ENCODE results near the gene TMPRSS4. TPM values are rescaled to one million over a fixed set of nuclear protein-coding genes. Genes with fewer than 3 reads are reported as not detected.

The TMPRSS4 gene
- total RNA-seq, 1 donor from 2014 or later, result not detected

DNA sequence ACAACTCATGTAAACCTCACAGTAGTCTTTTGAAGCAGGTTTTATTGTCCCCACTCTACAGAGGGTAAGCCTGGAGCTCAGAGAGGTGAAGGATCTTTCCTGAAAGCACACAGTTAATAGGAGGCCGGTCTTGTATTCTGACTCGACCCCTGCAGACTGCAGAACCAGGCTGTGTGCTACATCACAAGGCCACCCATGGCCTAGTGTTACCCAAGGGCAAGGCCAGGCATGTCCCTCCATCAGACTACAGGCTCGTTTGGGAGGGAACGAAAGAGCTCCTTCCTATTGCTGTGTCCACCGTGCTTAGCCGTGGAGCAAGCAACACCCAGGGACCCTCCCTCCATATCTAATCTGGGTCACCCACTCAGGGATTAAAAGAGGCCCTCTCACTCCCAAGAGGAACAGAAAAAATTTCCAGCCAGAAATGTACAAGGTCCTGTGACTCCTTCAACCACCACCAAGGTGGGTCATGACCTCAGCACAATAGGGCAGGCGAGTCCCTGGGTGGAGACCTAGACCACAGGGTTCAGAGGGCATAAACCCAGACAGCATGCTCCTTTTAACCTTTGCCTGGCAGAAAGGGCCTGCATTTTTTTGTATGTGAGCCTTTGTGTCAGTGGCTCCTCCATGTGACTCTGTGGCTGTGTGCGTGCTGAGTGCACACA lies 16.2 kb downstream of the TMPRSS4 start:
- intact Hi-C loops (cut with micrococcal nuclease), result no loop called here
- Mint-ChIP-seq H3K36me3 (ENCODE audit: low read depth) (peaks cover 1% of the 10 kb centered on the region), H3K27me3 (peaks cover 26% of the 10 kb centered on the region), H3K4me3 (no peak overlapping the region), H3K9me3 (peaks cover 11% of the 10 kb centered on the region), H3K27ac (no peak overlapping the region), H3K4me1 (no peaks in the 10 kb centered on the region)
- DNase-seq, result no peak

DNA sequence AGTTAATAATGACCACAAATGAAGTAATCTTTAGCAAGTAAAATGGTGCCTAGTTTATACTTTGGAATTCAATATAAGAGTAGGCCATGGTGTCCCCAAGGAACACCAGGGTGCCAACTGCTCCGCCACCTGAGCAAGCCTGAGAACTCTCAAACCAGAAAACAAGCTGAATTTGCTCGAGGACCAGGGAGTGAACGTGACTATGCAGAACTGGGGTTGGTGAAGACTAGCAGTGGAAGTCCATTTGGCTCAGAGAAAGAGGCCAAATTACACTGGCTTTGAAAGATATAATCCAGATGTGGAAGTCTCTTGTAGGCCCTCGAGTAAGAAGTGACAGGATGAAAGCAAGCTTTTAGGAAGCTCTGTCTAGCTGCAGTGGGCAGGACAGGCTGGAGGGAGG lies 18.6 kb downstream of the TMPRSS4 start:
- Mint-ChIP-seq H3K27ac (no peak overlapping the region), H3K4me1 (no peaks in the 10 kb centered on the region), H3K27me3 (peaks cover 26% of the 10 kb centered on the region), H3K4me3 (no peak overlapping the region), H3K36me3 (ENCODE audit: low read depth) (no peaks in the 10 kb centered on the region), H3K9me3 (no peaks in the 10 kb centered on the region)
- no peak for DNase-seq
- intact Hi-C loops (cut with micrococcal nuclease), result no loop called here

DNA sequence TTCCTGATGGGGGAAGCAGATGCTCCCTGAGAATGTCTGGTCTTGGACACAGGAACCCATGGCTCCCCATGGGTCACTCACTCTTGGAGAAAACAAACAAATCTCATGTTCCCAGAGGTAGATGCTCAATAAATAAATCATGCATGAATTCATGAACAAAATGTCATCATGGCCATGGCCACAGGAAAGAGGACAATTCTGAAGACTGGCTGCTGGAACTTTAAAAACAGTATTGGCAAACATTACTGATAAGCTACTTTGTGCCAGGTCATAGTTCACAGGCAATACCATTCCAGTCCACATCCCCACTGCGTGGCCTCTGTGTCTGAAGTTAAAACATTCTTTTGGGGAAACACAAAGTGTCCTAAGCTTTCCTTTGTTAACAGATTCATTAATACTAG lies 19.1 kb downstream of the TMPRSS4 start:
- DNase-seq, result no peak
- no peaks in the 10 kb centered on the region for H3K4me1 Mint-ChIP-seq
- peaks cover 25% of the 10 kb centered on the region for H3K27me3 Mint-ChIP-seq
- H3K4me3 Mint-ChIP-seq, result no peak overlapping the region
- intact Hi-C loops (cut with micrococcal nuclease), result no loop called here
- no peaks in the 10 kb centered on the region for H3K36me3 Mint-ChIP-seq (ENCODE audit: low read depth)
- no peaks in the 10 kb centered on the region for H3K9me3 Mint-ChIP-seq
- H3K27ac Mint-ChIP-seq, result no peak overlapping the region

DNA sequence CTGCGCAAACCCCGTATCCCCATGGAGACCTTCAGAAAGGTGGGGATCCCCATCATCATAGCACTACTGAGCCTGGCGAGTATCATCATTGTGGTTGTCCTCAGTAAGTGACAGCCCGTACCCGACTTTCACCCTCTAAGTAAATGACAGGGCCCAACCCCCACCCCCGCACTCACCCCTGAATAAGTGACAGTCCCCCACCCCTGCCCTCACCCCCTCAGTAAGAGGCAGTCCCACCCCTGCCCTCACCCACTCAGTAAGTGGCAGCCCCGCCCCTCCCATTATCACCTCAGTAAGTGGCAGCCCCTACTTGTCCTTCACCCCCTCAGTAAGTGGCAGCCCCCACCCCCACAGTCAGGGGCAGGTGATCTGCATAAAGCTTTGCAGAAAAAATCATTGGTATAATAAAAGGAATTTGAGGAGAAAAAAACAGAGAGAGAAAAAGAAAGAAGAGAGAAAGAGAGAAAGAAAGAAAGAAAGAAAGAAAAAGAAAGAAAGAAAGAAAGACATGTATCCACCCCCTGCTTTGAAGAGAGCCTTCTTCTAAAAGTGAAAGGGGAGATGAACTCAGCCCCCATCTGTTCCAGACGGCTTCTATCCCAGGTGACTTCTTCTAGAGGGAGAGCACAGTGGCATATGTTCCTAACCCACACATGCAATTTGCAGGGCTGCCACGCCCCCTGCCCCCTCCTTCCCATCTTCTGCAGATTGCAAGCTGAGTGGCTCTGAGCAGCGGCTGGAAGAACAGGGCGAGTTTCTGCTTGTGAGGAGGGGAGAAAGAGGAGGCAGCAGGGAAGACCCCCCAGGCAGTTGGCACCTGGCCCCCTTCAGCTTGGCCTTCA lies 22.3 kb downstream of the TMPRSS4 start:
- Mint-ChIP-seq H3K4me3 (no peak overlapping the region), H3K9me3 (no peaks in the 10 kb centered on the region), H3K4me1 (no peaks in the 10 kb centered on the region), H3K27me3 (peaks cover 25% of the 10 kb centered on the region), H3K27ac (no peak overlapping the region), H3K36me3 (ENCODE audit: low read depth) (no peaks in the 10 kb centered on the region)
- DNase-seq, result no peak
- intact Hi-C loops (cut with micrococcal nuclease), result no loop called here

DNA sequence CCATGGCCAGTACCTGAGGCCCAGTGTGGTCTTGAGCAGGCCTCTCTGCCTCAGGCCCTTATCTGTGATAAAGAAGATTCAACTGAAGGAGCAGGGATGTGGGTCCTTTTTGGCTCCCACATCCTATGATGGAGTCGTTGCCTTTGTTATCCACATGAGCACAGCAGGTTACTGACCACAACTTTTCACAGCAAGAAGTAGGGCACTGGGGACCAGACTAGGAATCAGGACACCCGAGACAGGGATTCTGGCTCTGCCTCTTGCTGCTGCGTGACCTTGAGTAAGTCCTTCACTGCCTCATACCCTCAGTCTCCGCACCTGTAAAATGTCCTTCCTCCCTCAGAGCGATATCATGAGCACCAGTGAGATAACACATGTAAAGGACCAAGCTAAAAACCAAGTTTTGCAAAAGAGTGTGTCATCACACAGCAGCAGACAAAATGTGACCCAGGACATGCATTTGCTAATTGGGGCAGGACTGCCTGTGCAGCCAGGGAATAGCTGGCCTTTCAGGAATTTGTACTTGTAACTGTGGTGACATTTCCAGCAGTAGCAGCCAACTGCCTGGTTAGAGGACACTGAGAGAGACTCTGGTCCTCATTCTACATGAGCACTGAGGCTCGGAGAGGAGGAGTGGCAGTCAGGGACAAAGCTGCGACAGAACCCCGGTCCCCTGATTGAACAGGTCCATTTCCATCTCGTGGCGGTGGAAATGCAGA lies 23.1 kb downstream of the TMPRSS4 start:
- Mint-ChIP-seq H3K9me3 (no peaks in the 10 kb centered on the region), H3K36me3 (ENCODE audit: low read depth) (no peaks in the 10 kb centered on the region), H3K4me1 (no peaks in the 10 kb centered on the region), H3K27ac (no peak overlapping the region), H3K4me3 (no peak overlapping the region), H3K27me3 (peaks cover 21% of the 10 kb centered on the region)
- DNase-seq, result no peak
- intact Hi-C loops (cut with micrococcal nuclease), result no loop called here

DNA sequence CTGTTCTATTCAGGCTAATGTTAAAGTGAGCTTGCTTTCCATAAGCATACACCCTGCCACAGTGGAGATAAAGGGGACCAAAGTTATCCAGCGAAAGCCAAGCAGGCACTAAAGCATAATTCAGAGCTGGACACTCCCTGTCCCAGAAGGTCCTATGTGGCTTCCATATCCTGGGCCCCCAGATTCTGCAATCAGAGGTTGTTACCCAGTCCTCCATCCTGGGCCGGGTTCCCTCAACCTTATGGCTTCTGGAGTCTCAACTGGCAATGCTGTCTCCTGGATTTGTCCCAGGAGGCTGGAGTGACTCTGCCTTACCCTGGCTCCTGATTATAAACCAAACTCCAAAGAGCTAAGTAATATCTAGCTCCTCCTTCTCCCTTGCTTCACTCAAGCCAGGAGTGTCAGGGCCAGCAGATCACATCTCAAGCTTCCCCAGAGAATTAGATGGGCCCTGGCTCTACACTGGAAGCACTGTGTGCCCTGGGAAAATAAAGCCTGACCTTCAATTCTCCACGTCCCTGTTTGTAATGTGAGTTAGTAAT lies 23.9 kb downstream of the TMPRSS4 start:
- intact Hi-C loops (cut with micrococcal nuclease), result no loop called here
- Mint-ChIP-seq H3K4me3 (no peak overlapping the region), H3K27ac (no peak overlapping the region), H3K9me3 (no peaks in the 10 kb centered on the region), H3K4me1 (no peaks in the 10 kb centered on the region), H3K27me3 (peaks cover 19% of the 10 kb centered on the region), H3K36me3 (ENCODE audit: low read depth) (no peaks in the 10 kb centered on the region)
- no peak for DNase-seq

DNA sequence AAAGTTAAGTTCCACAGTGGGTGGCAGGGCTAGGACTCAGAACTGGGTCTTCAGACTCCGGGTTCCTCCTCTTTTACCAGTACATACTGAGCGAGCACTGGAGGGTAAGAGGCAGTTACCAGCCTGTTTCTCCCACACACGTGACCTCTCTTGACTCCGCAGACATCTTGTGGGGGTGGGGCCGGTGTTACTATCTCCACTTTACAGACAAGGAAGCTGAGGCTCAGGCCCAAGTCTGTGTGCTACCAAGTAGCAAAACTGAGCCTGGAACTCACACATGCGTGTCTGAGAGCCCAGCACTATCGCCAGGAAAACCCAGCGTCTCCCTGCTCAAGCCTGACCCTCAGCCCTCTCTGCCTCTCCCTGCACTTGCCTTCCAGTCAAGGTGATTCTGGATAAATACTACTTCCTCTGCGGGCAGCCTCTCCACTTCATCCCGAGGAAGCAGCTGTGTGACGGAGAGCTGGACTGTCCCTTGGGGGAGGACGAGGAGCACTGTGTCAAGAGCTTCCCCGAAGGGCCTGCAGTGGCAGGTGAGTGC lies 25.9 kb downstream of the TMPRSS4 start:
- Mint-ChIP-seq H3K36me3 (ENCODE audit: low read depth) (no peaks in the 10 kb centered on the region), H3K27me3 (peaks cover 19% of the 10 kb centered on the region), H3K4me1 (no peaks in the 10 kb centered on the region), H3K27ac (no peak overlapping the region), H3K4me3 (no peak overlapping the region), H3K9me3 (no peaks in the 10 kb centered on the region)
- no peak for DNase-seq
- intact Hi-C loops (cut with micrococcal nuclease), result no loop called here

DNA sequence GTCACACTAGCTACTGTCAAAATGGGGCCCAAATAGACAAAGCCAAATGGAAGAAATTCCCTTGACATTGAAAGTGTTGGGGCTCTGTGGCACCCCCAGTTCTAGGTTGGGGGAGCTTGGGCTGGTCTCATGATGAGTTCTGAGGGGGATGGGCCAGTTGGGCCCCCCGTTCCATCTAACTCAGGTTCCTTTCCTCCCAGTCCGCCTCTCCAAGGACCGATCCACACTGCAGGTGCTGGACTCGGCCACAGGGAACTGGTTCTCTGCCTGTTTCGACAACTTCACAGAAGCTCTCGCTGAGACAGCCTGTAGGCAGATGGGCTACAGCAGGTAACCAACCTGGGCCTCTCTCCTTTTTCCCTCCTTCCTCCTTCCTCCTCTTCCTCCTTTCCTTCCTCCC lies 27.6 kb downstream of the TMPRSS4 start:
- Mint-ChIP-seq H3K9me3 (no peaks in the 10 kb centered on the region), H3K4me3 (no peak overlapping the region), H3K4me1 (no peaks in the 10 kb centered on the region), H3K27me3 (peaks cover 17% of the 10 kb centered on the region), H3K36me3 (ENCODE audit: low read depth) (no peaks in the 10 kb centered on the region), H3K27ac (no peak overlapping the region)
- intact Hi-C loops (cut with micrococcal nuclease), result no loop called here
- no peak for DNase-seq

DNA sequence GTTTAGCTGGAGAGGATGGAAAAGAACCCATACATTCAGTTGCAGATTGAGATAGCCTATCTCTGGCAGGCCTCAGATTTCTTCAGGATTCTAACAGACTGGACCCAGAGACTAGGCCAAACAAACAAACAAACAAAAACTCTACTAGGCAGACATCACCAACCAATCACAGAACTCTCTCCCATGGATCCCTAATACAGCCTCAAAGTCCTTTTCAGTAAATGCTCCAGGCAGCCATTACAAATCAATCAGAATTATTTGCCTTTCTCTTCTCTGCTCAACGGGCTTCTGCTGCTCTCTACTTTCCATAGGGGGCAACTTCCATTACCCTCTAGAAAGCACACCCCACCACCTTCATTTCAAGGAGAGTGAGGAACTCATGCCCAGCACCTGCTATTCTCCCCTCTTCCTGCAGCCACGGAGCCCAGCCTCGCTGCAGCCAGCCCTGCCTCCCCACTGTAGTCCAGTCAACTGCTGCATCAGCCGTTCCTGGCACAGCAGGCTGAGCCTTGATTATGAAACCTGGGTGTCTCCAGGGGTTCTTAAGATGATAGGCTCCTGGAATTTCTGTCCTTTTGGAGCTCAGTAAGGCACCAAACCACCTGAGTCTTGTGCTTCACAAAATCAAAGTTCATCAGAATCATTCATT lies 28.9 kb downstream of the TMPRSS4 start:
- Mint-ChIP-seq H3K36me3 (ENCODE audit: low read depth) (no peaks in the 10 kb centered on the region), H3K4me1 (no peaks in the 10 kb centered on the region), H3K27me3 (peaks cover 17% of the 10 kb centered on the region), H3K4me3 (no peak overlapping the region), H3K27ac (no peak overlapping the region), H3K9me3 (no peaks in the 10 kb centered on the region)
- intact Hi-C loops (cut with micrococcal nuclease), result no loop called here
- no peak for DNase-seq

DNA sequence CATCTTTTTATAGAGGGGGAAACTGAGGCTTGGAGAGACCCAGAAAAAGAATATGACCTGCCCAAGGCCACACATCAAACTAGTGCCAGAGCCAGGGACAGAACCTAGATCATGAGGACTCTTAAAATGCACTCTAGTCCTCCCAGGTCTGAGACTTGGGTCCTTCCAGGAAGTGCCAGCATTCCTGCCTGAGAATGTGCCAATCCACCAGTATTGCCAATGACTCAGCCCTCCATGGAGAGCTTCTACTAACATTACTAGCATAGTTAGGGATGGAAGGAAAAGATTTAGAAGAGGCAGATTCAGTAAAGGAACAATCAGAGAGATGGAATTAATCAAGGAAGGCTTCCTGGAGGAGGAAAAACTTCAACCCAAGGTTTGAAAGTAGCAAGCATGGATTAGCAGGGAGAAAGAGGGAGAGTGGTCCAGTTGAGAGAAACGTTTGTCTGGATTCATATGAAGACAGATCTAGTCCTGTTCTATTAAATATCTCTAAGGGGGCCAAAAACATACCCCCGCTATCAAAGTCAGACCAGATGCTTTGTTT lies 30.0 kb downstream of the TMPRSS4 start:
- no peak overlapping the region for H3K27ac Mint-ChIP-seq
- intact Hi-C loops (cut with micrococcal nuclease), result no loop called here
- no peaks in the 10 kb centered on the region for H3K9me3 Mint-ChIP-seq
- DNase-seq, result no peak
- H3K4me1 Mint-ChIP-seq, result peaks cover under 1% of the 10 kb centered on the region
- H3K36me3 Mint-ChIP-seq (ENCODE audit: low read depth), result no peaks in the 10 kb centered on the region
- no peak overlapping the region for H3K4me3 Mint-ChIP-seq
- H3K27me3 Mint-ChIP-seq, result peaks cover 15% of the 10 kb centered on the region

DNA sequence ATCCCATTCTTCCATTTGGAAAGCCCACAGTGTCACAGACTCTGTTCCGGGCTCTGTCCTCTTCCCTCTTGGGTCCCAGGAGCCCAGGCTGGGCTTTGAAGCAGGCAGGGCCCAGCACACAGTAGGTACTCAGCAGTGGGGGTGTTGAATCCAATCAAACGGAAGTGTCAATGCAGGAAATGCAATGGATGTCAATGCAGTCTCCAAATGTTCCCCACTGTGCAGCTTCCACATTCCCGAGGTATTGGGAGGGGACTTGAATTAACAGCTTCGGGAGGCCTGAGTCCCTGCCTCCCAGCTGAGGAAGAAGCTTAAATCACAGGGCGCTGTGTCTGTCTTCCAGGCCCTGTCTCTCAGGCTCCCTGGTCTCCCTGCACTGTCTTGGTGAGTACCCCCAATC lies 31.6 kb downstream of the TMPRSS4 start:
- Mint-ChIP-seq H3K27ac (no peak overlapping the region), H3K4me3 (no peak overlapping the region), H3K4me1 (peaks cover 2% of the 10 kb centered on the region), H3K36me3 (ENCODE audit: low read depth) (no peaks in the 10 kb centered on the region), H3K9me3 (no peaks in the 10 kb centered on the region), H3K27me3 (peaks cover 15% of the 10 kb centered on the region)
- no peak for DNase-seq
- intact Hi-C loops (cut with micrococcal nuclease), result no loop called here

DNA sequence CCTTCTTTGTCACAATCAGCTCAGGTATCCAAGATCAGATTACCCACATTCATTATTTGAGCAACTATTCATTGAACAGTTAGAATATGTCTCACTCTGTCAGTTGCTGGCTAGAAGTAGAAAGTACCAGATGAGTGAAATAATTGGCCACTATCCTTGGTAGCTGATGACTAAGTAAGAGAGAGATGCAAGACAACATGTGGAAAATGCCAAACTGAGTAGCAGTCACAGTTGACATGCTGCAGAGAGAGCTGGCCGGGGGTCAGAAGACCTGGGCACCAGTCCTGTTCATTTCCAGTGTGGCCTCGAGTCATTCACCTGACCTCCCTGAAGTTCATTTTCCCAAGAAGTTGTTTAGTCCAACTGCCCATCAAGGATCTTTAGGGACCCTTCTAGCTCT lies 32.4 kb downstream of the TMPRSS4 start:
- H3K9me3 Mint-ChIP-seq, result no peaks in the 10 kb centered on the region
- DNase-seq, result no peak
- intact Hi-C loops (cut with micrococcal nuclease), result no loop called here
- no peak overlapping the region for H3K27ac Mint-ChIP-seq
- peaks cover 12% of the 10 kb centered on the region for H3K27me3 Mint-ChIP-seq
- H3K36me3 Mint-ChIP-seq (ENCODE audit: low read depth), result no peaks in the 10 kb centered on the region
- peaks cover 3% of the 10 kb centered on the region for H3K4me1 Mint-ChIP-seq
- no peak overlapping the region for H3K4me3 Mint-ChIP-seq

DNA sequence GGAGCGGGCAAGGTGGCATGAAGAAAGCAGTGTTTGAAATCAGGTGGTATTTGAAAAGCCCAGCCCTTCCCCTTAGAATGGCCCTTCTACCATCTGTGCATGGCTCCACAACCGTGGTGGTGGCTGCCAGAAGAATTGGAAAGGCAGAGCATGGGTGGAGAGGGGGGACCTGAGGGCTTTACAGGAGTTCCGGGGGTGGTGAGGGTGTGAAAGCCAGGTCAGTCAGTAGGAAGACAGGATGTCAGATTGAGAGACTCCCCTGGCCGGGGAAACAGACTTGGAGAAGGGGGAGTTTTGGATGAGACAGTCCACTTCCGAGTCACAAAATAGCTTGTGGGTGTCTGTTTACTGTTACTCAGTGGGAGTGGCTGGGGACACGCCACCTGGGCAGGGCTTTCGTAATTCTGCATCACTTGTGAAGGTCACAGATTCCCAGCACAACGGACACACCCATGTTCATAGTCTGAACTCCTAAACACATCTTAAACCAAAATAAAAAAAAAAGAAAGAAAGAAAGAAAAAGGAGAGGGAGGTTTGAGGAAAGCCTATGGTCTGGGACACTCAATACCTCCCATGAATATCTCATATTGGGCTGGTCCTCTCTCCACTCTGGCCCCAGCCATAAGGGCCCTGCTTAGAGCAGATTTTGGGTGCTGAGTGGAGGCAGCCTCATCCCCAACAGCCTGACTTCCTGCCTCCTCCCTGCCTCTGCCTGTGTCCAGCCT lies 34.3 kb downstream of the TMPRSS4 start:
- no peak for DNase-seq
- Mint-ChIP-seq H3K36me3 (ENCODE audit: low read depth) (no peaks in the 10 kb centered on the region), H3K4me3 (no peak overlapping the region), H3K27me3 (peaks cover 4% of the 10 kb centered on the region), H3K4me1 (peaks cover 10% of the 10 kb centered on the region), H3K9me3 (no peaks in the 10 kb centered on the region), H3K27ac (no peak overlapping the region)
- intact Hi-C loops (cut with micrococcal nuclease), result no loop called here

Measured in activated CD4-positive, alpha-beta T cell treated with anti-CD3 and anti-CD28 coated beads, Interleukin-2, amount 10 ng/mL, durations not matched to agents 24 days and 14 days (primary cell).